22Rv1 (cell line): ENCODE data around the gene TGM4.

Experiments
- ZFX ChIP-seq: fragments of 450-650 bp; IDR thresholded peaks from 2 replicates; pipeline ENCODE4 v1.6.1; 2017; ENCODE audit warnings: antibody characterized with exemption, borderline replicate concordance
- TF ChIP-seq, protein P1 (sequence below): fragments of 450-650 bp; IDR thresholded peaks from 2 replicates; pipeline ENCODE4 v1.5.1; 2017; ENCODE audit warnings: mild to moderate bottlenecking

GRCh38 chr3:44885618-44886017 is 11.2 kb downstream of the TGM4 start:
- TF ChIP-seq, protein P1, sequence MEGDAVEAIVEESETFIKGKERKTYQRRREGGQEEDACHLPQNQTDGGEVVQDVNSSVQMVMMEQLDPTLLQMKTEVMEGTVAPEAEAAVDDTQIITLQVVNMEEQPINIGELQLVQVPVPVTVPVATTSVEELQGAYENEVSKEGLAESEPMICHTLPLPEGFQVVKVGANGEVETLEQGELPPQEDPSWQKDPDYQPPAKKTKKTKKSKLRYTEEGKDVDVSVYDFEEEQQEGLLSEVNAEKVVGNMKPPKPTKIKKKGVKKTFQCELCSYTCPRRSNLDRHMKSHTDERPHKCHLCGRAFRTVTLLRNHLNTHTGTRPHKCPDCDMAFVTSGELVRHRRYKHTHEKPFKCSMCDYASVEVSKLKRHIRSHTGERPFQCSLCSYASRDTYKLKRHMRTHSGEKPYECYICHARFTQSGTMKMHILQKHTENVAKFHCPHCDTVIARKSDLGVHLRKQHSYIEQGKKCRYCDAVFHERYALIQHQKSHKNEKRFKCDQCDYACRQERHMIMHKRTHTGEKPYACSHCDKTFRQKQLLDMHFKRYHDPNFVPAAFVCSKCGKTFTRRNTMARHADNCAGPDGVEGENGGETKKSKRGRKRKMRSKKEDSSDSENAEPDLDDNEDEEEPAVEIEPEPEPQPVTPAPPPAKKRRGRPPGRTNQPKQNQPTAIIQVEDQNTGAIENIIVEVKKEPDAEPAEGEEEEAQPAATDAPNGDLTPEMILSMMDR: no peak
- TF ChIP-seq ZFX: no peak
